B cell (primary cell): ENCODE data around the gene CCDC110.

ENCODE experiments used
- EZH2 ChIP-seq: IDR thresholded peaks from 2 replicates; pipeline ENCODE4 v1.6.1; 2012; ENCODE audit warnings: borderline replicate concordance, low read depth, mild to moderate bottlenecking, moderate library complexity, low read length; ENCODE audit not compliant: insufficient read depth, poor library complexity, severe bottlenecking
- TF ChIP-seq, protein P1 (sequence below): fragments of 200-600 bp; IDR thresholded peaks from one replicate; pipeline ENCODE4 v1.8.0; 2022; ENCODE audit warnings: antibody characterized with exemption, mild to moderate bottlenecking

- TF ChIP-seq, protein P1, sequence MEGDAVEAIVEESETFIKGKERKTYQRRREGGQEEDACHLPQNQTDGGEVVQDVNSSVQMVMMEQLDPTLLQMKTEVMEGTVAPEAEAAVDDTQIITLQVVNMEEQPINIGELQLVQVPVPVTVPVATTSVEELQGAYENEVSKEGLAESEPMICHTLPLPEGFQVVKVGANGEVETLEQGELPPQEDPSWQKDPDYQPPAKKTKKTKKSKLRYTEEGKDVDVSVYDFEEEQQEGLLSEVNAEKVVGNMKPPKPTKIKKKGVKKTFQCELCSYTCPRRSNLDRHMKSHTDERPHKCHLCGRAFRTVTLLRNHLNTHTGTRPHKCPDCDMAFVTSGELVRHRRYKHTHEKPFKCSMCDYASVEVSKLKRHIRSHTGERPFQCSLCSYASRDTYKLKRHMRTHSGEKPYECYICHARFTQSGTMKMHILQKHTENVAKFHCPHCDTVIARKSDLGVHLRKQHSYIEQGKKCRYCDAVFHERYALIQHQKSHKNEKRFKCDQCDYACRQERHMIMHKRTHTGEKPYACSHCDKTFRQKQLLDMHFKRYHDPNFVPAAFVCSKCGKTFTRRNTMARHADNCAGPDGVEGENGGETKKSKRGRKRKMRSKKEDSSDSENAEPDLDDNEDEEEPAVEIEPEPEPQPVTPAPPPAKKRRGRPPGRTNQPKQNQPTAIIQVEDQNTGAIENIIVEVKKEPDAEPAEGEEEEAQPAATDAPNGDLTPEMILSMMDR: no peak
- TF ChIP-seq EZH2: no peak
Observed at GRCh38 chr4:185510806-185511205, 39.3 kb upstream of the CCDC110 start.
